ENCODE results near the gene RPS6KB2. TPM values are rescaled to one million over a fixed set of nuclear protein-coding genes. Genes with fewer than 3 reads are reported as not detected.

RPS6KB2 gene
- total and polyA plus RNA-seq, 2 donors (not counting 1 experiment from before 2014, with no cell fraction given): 81.8 to 131 TPM

GRCh38 chr11:67404515-67405195 lies 23.6 kb upstream of the RPS6KB2 start:
- Mint-ChIP-seq H3K9me3 (ENCODE audit: insufficient read depth) (no peaks in the 10 kb centered on the region), H3K27ac (peak overlapping the region; percentile 100), H3K4me3 (peak overlapping the region; percentile 93), H3K4me1 (peaks cover 74% of the 10 kb centered on the region), H3K27me3 (no peaks in the 10 kb centered on the region)
- Histone ChIP-seq H3K9ac (ENCODE audit: low read length) (peak overlapping the region; percentile 89), H3K4me2 (replicated peaks; ENCODE audit: low read depth, low read length, poor library complexity, severe bottlenecking) (peak overlapping the region; percentile 89), H3K27me3 (replicated peaks in 1 of 4; ENCODE audit: control extremely low read depth in 1 of 4, control insufficient read depth in 3 of 4, insufficient read depth in 4 of 4, low read length in 3 of 4) (no peaks in the 10 kb centered on the region), H3K9me3 (ENCODE audit: control extremely low read depth in 1 of 3, control insufficient read depth in 2 of 3, insufficient read depth in 1 of 3, low read length in 2 of 3) (peaks cover 0 to 2% (median 0%) of the 10 kb centered on the region in 3 donors), H3K36me3 (replicated peaks in 1 of 2; ENCODE audit: control extremely low read depth in 1 of 2, control insufficient read depth in 1 of 2, extremely low read depth in 1 of 2, insufficient read depth in 2 of 2, low read length in 1 of 2) (peaks cover 0 to 52% of the 10 kb centered on the region in 2 experiments), H3K79me2 (ENCODE audit: control insufficient read depth, insufficient read depth, low read length) (peaks cover 86% of the 10 kb centered on the region), H3K4me1 (ENCODE audit: control insufficient read depth in 2 of 2, insufficient read depth in 2 of 2, low read length in 2 of 2) (peaks cover 77 to 87% of the 10 kb centered on the region in 2 donors), H3K27ac (ENCODE audit: low read length in 2 of 2) (peak overlapping the region; percentile 63 to 83), H3K4me3 (ENCODE audit: control extremely low read depth in 1 of 5, extremely low read depth in 1 of 5, insufficient read depth in 1 of 5, low read depth in 2 of 5, low read length in 4 of 5) (peak overlapping the region; percentile 82 to 99 (median 96)), H4K20me1 (ENCODE audit: control insufficient read depth, insufficient read depth, low read length, poor library complexity, severe bottlenecking) (peaks cover 65% of the 10 kb centered on the region), H2AFZ (ENCODE audit: insufficient read depth, low read depth, low read length, poor library complexity, severe bottlenecking) (no peak overlapping the region)
- CTCF ChIA-PET: interaction anchor here (1.3 to 5.7 kb wide), 8 partner anchors 8 to 64 kb away, joined by 3 to 121 read pairs (median 30); partner anchors contain the start of genes PTPRCAP, RPS6KB2 and TMEM134
- WGBS (ENCODE audit: insufficient coverage): 17% methylated on average over 7 of the region's 13 CpGs
- TF ChIP-seq EZH2 (IDR thresholded peaks at IDR 0.05; ENCODE audit: borderline replicate concordance, insufficient read depth, low read depth, low read length, poor library complexity, severe bottlenecking): no peak
- TF ChIP-seq CTCF (IDR thresholded peaks at IDR 0.05): no peak
- DNase-seq (no peak), ATAC-seq (ENCODE audit: low read depth) (no peak)
- intact Hi-C loops (cut with micrococcal nuclease): loop anchor here (10.0 kb wide), 1 partner anchor 180 kb away; the partner anchor contains the start of gene GSTP1
- POLR2A ChIA-PET: interaction anchor here (1.4 to 6.8 kb wide), 11 partner anchors 8 to 103 kb away, joined by 3 to 195 read pairs (median 15); partner anchors contain the start of genes AIP, CARNS1, CDK2AP2 and PITPNM1
